HG02623 (cell line): ENCODE measurements around the gene SYNGR3.

ENCODE experiments used
- ATAC-seq: cut with Tn5 transposase; IDR thresholded peaks from one replicate; pipeline ENCODE4 v1.9.1; 2021; ENCODE audit warnings: moderate library complexity; ENCODE audit not compliant: unreplicated experiment

SYNGR3 gene

GRCh38 chr16:1975432-1976215, 14.1 kb upstream of the SYNGR3 start:
- no peak for ATAC-seq

GRCh38 chr16:1976216-1976520, 13.6 kb upstream of the SYNGR3 start:
- ATAC-seq: no peak

GRCh38 chr16:1976951-1977874, 12.6 kb upstream of the SYNGR3 start:
- no peak for ATAC-seq

GRCh38 chr16:1977875-1978268, 11.9 kb upstream of the SYNGR3 start:
- ATAC-seq: no peak

DNA sequence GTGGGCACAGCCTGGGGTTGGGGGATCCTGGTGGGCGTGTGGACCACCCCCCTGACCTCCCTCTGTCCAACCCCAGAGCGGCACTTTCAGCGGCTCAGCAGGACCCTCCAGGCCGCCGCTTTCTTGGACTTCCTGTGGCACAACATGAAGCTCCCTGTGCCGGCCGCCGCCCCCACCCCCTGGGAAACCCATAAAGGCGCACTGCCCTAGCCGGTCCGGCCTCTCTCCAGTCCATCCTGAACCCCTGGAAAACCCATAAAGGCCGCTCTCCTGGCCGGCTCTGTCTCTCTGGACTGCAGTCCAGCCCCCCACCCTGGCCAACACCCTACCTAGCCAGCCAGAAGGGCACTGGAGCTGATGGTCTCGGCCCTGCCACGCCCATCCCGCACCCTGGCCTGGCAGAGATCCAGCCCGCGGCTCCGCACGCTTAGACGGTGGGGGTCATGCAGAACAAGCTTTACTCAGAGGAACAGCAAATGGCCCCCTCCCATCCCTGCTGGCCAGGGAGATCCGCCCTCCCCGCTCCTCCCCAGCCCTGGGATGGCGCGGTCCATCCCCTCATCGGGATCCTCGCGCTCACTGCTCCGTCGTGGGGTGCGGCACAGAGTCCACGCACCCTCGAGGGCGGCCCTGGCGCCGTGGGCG, 11.2 kb upstream of the SYNGR3 start:
- no peak for ATAC-seq

DNA sequence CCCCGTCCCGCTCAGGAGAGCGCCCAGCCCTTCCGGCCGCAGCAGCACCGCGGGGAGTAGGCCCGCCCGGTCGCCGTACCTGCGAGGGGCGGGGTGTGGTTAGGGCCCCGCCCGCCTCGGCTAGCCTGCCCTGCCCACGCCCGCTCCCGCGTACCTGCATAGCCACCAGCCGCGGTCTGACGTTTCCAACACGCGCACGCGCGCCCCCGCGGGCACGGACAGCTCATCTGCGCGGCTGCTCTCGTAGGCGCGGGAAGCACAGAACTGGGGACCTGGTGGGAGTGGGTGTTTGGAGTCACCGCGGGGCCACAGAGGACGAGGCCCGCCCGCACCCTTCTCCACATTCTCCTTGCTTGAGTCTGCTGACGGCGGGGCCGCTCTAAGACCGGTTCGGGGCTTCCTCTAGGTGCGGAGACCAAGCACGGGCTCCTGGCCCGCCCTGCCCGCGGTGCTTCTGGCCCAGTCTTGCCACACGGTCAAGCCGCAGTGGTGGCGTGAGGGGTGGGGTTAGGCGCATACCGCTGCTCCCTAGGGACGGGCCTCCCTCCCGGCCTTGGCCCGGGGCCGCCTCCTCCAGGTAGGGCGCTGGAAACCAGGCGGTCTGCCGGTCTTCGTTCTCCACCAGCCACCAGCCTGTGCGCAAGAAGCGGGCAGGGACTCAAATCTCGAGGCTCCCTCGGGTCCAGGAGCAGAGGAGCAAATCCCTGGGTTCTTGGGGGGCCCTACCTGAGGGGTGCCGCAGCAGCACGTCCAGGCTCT, 10.3 kb upstream of the SYNGR3 start:
- ATAC-seq: no peak

- no peak for ATAC-seq
These were observed 9.6 kb upstream of the SYNGR3 start for GRCh38 chr16:1980030-1980769.

GRCh38 chr16:1980770-1981087, 9.0 kb upstream of the SYNGR3 start:
- no peak for ATAC-seq

GRCh38 chr16:1981398-1981836, 8.4 kb upstream of the SYNGR3 start, which contains the start of gene NOXO1:
TSS of gene NOXO1 (minus strand) at chr16:1981469. CDS start at chr16:1981179, 290 bp downstream.
- no peak for ATAC-seq

- ATAC-seq: no peak
These were observed 7.7 kb upstream of the SYNGR3 start for GRCh38 chr16:1982013-1982433.

DNA sequence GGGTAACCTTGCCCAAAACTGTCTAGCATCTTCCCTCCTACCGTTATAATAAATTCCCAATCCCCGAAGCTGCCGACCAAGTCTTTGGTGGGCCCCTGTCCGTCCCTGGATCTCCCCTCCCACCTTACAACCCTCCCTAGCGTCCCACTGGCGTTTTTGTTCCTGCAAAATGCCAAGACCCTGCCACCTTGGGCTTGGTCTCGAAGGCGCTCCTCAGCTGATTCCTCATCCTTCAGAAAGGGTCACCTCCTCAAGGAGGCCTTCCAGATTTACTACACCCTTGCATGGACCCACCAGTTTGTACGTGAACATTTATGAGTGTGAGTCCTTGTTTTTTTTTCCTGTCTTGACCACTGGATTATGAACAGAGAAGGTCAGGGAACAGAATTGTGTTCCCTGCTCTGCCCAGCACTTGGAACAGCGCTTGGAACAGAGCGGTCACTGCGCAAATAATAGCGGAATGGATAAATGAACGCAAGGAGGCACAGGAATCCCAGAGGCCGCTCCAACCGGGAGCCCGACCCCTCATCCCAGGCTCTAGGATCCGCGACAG, 6.7 kb upstream of the SYNGR3 start:
- no peak for ATAC-seq

- ATAC-seq: peak; percentile 70
These were observed 6.0 kb upstream of the SYNGR3 start, which contains the start of gene GFER for GRCh38 chr16:1983544-1984346. TSS of gene GFER (plus strand) at chr16:1984193. CDS start at chr16:1984219, 26 bp downstream.

GRCh38 chr16:1984347-1985225, 5.2 kb upstream of the SYNGR3 start:
- ATAC-seq: no peak

GRCh38 chr16:1985466-1986150, 4.2 kb upstream of the SYNGR3 start:
- no peak for ATAC-seq

- no peak for ATAC-seq
These were observed 2.6 kb upstream of the SYNGR3 start for GRCh38 chr16:1987198-1987597.

DNA sequence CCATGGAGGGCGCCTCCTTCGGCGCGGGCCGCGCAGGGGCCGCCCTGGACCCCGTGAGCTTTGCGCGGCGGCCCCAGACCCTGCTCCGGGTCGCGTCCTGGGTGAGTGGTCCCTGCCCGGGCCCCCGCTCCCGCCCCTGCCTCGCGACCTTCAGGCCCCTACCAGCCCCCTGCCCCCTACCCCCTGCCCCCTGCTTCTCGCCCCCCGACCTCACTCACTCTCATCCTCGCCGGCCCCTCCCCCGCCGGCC, 256 bp downstream of the SYNGR3 start:
- no peak for ATAC-seq

DNA sequence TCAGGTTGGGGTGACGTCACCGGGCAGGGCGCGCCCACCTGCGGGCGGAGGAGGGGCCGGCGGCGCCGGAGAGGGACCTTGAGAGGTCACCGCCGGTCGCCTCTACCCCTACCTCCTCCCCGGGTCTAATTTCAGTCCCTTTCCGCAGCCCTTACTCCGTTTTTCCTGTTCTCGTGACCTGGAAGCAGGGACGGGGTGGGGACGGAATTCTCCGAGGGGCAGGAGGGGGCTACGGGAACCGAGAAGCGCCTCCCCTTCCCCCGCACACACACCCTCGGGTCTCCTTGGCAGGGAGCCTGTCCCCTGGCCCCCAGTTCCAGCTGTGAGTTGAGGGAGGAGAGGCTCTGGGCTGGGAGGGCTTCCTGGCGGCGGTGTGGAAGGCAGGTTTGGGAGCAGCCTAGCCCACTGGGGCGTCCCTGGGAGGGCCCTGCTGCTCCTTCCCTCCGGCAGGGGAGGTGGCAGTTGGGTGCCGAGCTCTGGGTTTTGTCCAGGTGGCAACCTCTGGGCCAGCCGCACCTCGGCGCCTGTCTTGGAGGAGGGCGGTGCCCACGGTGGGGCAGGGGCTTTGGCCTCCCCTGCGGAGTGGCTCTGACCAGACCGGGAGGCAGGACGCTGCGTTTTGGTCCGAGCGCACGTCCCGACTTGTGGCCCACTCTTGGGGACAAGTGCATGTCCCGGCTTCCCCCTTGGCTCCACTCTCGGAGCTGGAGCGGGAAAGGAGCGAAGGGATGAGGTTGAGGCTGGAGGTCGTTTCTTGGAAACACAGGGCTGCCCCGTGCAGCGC, 773 bp downstream of the SYNGR3 start:
- ATAC-seq: no peak
